Cerebellar cortex (tissue), 1 donor: Measurements from ENCODE around the gene XAGE3.
"Not testable (repeated sequence)": the region's sequence is repeated elsewhere in the genome, so short reads cannot be mapped to it uniquely, and the experiment has no call there.

Source experiments
- DNase-seq: peaks from one replicate; pipeline ENCODE4 v3.0.0-alpha.2; 2015; ENCODE audit warnings: low spot score

The XAGE3 gene, protein sequence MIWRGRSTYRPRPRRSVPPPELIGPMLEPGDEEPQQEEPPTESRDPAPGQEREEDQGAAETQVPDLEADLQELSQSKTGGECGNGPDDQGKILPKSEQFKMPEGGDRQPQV

DNA sequence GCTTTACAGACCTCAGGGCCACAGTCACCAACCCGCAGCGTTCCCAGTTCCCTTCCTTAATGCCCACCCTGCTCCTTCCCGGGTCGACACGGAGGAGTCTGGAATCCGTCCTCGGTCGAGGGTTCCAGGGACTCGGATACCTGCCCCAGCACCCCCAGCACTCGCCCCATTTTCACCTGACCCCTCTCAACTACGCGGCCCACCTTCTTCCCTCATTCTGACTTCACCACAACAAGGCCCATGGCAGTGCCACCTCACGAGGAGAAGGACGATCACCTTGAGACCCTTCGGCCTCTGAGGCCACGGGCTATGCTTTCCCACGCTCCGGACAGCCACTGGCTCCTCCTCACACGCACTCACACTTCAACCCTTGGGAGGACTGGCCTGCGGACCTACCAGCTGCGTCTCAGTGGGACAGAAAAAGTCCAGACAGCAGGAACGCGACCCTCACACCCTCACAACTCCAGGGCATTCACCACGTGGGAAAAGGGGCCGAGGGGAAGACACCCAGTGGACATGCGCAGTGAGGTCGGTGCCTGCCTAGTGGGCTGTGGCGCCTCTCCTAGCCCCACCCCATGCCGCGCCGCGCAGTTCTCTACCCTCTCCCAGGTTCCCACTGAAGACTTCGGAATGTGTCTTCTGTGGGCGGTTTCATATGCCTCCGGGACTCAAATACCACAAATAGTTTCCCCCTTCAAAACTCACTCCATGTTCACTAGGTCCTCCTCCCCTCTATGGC is at the start of gene XAGE3:
XAGE3 (minus strand) TSS at position 474 of the 739 bp plus-strand sequence. CDS start 950 bp downstream, outside the sequence.
- no peak for DNase-seq

DNA sequence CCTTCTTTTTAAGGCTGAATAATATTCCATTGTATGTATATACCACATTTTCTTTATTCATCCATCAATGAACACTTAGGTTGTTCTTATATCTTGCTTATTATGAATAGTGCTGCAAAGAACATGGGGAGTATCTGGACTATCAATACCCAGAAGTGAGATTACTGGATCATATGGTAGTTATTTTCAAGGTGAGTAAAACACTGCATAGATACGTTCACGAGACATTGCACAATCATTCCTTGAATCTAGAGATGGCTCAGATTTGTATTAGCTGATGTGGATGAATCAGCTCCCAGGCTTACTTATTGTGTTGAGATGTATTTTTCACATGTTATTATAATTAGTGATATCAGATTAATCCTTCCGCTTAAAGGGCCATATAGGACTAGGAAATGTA is 46.8 kb upstream of the XAGE3 start:
- not testable (repeated sequence) for DNase-seq

DNA sequence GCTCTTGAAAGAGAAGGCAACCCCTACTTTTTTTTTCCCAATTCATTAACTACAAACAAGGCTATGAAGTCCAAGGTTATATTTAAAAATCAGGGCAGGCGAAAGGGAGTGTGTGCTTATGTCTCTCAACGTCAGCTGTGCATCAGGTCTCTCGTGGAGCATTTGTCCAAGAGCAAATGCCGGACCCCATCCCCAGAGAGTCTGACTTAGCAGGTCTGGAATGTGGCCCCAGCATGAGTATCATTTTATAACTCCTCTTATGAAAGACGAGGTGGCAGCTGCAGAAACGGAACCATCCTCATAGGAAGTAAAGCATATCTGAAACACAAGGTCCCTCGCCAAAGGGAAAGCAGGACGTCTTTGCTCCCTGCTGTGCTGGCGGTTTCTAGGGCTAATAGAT is 45.8 kb upstream of the XAGE3 start:
- not testable (repeated sequence) for DNase-seq

DNA sequence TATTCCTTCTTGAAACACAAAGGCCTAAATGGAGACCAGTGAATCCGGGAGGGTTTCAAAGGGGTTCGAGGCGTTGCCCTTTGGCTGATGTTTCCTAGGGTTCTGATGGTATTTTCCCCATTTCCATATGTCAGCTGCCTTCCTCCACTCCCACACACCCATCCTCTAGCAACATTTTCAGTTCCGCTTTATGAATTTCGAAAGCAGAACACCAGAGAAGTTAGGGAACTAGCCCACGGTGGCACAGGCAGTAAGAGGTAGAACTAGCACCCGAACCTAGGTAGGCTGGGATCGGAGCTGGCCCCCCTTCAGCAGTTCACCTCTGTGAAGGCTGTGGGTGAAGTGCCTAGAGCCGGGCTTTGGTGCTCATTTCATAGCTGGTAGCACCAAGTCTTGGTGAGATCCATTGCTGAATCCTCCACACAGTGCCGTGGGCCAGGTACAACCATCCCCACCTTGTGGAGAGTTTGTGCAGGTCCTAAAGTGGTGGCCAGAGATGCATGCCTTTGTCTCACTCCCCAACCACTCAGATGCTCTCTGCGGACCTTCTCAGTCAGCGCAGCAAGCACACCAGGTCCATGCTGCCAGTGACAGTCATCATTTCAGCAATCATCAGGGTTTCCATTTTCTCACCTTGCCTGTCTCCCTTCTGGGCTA is 41.6 kb upstream of the XAGE3 start:
- not testable (repeated sequence) for DNase-seq

DNA sequence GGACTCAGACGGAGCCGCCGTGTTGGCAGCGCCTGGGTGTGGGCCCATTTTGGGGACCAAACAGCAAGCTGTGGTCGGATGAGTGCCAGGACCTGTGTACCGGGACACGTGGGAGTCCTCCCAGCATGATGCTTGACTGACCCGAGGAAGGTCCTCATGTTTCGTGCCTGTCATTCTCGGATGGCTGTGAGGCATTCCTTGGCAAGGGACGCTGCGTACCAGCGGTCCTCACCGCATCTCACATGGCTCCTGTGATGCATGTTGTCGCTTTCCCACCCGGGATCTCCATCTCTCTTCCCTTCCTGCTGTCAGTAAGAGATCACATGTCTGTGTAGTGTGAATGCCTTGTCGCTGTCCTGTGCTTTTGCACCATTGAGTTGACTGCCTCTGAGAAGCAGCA is 40.0 kb upstream of the XAGE3 start:
- not testable (repeated sequence) for DNase-seq

DNA sequence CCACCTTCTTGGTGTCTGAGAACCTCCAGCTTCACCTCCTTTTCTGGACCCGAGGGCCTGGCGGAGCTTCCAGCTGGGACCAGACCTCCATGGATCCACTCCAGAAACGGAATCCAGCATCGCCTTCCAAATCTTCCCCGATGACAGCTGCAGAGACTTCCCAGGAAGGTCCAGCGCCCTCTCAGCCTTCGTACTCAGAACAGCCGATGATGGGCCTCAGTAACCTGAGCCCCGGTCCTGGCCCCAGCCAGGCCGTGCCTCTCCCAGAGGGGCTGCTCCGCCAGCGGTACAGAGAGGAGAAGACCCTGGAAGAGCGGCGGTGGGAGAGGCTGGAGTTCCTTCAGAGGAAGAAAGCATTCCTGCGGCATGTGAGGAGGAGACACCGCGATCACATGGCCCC is 39.3 kb upstream of the XAGE3 start:
- DNase-seq = not testable (repeated sequence)

DNA sequence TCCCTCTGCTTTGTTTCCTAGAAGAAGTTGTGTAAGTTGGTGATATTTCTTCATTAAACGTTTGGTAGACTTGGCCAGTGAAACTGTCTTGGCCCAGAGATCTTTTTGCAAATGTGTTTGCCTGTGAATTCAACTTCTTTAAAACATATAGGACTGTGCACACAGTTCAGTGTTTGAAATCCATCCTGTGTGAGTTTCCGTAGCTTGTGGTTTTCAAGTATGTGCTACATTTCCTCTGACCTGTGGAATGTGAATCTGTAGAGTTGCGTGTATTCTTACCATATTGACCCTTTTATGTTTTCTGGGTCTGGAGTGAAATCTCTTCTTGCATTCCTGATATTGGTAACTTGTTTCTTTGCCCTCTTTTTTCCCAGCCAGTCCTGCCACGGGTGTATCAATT is 38.2 kb upstream of the XAGE3 start:
- DNase-seq = not testable (repeated sequence)

DNA sequence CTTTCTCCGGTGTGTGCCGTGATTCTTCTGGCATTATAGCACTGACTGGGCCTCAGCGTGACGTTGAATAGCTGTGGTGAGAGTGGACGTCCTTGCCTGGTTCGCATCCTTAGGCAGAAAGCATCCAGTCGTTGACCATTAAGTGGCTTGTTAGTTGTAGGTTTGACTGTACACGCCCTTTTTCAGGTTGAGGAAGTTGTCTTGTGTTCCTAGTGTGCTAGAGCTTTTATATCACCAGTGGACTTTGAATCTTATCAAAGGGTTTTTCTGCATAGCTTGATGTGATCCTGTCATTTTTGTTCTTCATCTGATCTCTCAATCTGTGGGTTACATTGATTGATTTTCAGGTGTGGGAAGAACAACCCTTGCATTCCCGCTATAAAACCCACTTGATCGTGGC is 37.6 kb upstream of the XAGE3 start:
- DNase-seq = not testable (repeated sequence)

DNA sequence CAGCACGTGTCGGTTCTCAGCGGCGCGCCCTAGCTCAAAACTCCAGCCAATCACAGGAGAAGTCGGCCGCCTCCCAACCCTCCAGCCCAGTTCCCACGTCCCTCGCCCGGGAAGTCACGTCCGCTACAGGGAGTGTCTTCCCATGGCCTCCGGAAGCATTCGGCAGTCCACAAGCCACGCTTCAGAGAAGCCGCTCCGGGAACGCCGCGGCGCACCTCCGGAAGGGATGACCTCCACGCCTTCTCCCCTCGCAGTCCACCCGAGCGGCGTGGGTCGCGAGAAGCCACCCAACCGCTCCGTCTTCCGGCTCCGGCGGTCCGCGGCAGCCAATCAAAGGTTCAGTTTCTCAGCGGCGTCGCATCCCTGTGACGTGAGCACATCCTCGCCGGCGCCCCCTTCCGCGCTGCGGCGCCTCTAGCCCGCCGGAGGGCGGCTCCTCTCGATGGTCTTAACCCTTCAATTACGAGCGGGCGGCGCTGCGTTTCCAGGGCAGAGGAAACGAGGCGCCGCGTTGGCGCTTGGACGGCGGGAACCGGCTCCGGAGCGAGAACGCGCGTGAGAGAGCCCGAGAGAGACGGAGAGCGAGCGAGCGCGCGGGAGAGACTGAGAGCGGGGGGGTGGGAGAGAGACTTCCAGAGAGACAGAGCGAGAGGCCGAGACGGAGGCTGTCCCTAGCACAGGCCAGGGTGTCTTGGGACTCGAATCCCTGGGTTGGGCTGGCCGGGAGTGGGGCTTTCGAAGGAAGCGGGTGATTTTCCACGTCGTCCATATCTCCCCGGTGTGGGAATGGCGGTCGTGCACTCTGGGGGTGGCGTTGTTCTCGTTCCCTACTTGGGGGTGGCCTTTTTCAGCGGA is 29.2 kb upstream of the XAGE3 start, which contains the start of gene FAM156B:
FAM156B (plus strand) TSS at position 476 of the 855 bp plus-strand sequence. CDS start 9,896 bp downstream, outside the sequence.
- not testable (repeated sequence) for DNase-seq

DNA sequence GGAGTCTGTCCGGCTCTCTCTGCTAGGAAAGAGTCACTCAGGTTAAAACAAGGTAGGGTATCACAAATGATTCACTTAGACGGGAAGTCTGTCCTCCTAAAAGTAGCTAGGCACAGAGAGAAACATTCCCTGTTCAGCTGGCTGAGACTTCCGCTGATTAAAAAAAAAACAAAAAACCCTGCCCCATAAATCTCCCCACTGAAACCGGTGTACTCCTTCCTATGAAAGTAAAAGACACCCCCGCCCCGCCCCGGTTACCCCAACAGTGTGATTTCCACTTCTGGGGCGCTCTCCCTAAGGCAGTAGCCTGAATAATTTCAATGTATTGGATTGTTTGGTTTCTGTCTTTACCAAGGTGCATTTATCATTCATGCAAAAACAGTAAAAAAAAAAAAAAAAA is 28.6 kb upstream of the XAGE3 start:
- not testable (repeated sequence) for DNase-seq

DNA sequence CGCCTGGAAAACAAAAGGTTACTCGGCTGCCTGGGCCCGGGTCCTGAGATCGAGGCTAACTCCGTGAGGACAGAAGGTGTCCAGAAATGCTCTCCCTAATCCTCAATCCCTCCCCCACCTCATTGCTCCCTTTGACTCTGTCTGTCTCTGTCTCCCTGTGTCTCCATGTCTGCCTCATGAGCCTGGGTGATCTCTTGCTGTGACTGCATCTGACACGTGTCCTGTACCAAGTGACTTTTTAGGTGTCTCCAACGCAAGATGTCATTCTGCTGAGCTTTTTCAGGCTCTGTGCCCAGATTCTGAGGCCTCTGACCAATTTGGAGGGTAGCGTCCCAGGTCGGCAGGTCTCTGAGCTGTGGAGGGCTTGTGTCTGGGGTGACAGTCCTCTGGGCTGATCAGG is 20.2 kb upstream of the XAGE3 start:
- DNase-seq = not testable (repeated sequence)

DNA sequence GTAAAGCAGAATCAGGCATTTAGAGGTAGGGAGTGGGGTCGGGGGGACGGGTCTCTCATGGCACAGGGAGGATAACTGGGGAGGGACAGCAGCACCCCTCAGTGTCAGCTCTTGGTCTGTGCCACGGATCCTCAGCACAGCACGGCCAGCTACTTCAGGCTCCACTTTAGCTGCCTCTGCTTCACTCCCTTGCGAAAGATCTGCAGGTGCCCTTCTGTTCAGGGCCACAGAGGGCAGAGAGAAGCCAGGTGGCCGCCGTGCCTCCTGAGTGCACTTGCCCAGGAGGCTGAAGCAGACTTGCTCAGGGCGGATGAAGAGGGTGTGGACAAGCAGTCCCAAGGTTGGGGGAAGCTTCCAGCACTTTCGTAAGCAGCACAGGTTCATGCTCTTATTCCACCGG is 19.6 kb upstream of the XAGE3 start:
- DNase-seq = not testable (repeated sequence)

DNA sequence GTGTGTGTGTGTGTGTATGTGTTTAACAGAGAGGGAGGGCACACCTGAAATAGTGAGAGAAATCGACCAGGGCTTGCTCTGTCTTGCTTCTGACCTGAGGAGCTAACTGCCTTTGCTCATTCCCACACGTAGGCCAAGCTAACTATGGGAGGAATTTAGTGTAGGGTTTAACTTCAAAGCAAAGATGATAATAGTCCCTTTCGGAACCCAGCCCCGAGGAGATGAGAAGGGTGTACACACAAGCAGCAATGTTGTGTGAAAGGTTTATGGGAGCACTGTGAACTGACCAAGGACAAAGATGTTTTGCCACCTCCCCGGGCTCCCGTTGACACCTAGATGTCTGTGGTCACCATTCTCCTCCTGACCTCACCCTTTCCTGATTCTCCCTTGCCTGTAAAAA is 8.5 kb upstream of the XAGE3 start:
- DNase-seq = not testable (repeated sequence)

DNA sequence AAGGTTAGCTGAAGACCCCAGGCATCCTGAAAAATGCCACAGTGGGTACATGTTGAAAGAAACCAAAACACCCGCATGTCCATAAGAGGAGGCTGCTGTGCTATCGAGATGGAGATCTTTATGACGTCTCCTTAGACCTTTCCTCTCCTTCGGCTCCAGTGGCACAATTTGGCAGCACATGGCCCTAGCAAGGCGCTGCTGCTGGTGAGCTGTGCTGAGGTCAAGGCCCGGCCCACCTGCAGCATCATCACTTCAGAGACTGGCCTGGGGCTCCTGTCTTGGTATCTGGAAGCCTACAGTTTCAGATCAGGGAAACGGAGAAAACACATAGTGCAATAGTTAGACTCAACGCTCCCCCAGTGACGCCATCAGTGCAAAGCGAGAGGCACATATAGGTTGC is 7.6 kb upstream of the XAGE3 start:
- DNase-seq = not testable (repeated sequence)

DNA sequence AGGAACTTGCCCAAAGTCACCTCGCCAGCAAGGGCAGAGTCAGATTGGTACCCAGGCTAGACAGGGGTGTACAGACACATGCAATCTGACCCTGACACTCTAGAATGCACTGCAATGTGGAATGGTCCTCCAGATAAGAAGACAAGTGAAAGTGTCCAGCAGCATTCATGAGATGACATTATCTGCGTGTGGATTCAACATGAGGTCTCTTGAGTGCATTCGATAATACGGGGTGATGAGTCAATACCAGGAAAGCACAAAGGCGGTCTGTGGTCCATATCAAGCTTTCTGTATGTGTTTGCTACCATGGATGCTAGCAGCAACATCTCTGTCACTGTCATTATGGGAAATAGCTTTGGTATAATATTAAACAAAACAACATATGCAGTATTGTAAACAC is 6.8 kb upstream of the XAGE3 start:
- DNase-seq = no peak

DNA sequence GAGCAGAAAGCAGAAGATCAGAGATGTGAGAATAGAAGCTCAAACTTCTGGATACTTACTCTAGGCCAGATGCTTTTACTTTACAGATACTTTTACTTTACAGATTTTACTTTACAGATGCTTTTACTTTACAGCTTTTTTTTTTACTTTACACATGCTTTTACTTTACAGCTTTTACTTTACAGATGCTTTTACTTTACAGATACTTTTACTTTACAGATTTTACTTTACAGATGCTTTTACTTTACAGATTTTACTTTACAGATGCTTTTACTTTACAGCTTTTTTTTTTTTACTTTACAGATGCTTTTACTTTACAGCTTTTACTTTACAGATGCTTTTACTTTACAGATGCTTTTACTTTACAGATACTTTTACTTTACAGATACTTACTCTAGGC is 5.9 kb upstream of the XAGE3 start:
- not testable (repeated sequence) for DNase-seq

DNA sequence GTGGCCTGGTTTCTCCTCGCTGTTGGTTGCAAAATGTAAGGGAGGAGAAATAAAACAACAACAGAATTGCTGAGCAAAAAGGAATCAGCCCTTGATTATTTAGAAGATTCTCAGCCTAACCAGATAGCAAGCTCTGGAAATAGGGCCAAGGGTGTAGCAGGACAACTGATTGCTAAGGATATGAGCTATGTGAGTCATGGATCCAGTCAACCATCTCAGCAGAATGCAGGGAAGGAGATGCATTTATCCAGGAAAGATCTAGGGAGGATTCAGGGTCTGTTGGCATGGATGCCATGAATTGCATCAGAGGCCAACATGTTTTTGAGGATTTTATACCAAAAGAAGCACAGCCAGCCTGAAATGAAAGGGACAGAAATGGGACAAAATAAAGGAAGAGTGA is 2.2 kb upstream of the XAGE3 start:
- DNase-seq = no peak

DNA sequence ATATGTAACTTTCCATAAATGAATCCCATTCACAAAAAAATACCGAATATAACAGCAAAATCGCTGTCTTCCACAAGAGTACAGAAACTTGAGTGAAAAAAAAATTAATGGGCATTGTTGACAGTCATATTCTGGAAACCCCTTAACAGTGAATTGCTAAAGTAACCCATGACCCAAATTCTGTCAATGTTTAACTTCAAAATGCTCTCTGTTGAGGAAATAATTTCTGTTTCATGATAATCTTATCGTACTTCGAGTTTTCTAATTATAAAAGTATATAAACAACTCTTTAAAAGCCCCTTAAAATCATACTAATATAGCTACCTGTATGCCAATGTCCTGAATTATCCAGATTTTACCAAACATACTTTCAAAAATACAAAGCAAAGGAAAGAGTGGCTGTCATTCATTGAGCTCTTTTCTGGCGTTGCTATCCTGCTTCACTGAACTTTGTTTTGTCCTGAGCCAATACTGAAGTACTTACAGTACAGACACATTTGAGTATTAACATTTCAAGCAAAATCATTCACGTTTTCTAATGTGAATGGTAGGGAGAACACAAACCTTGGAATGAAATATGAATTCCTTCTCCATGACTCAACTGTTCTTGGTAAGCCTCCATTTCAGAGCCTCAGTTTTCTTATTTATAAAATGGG is 2.4 kb downstream of the XAGE3 start:
- DNase-seq = no peak

DNA sequence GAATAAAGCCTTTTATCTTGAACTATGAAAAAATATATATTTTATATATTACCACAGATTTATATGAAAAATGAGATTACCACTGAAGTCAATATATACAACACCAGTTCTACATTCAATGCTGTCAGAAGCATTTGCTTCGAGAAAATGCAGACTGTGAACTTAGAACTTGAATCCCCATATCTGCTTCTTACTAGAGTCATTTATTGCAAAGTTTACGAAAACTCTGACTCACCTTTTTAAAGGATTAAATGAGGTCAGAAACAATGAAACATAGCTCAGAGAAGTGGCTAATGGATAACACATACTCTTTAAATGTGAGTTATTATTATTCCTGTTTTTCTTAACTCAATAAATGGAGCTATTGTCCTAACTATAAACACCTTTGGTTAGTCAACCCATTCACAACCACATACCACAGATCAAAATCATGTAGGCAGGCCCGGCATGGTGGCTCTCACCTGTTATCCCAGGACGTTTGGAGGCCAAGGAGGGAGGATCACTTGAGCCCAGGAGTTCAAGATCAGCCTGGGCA is 10.8 kb downstream of the XAGE3 start:
- DNase-seq = not testable (repeated sequence)

DNA sequence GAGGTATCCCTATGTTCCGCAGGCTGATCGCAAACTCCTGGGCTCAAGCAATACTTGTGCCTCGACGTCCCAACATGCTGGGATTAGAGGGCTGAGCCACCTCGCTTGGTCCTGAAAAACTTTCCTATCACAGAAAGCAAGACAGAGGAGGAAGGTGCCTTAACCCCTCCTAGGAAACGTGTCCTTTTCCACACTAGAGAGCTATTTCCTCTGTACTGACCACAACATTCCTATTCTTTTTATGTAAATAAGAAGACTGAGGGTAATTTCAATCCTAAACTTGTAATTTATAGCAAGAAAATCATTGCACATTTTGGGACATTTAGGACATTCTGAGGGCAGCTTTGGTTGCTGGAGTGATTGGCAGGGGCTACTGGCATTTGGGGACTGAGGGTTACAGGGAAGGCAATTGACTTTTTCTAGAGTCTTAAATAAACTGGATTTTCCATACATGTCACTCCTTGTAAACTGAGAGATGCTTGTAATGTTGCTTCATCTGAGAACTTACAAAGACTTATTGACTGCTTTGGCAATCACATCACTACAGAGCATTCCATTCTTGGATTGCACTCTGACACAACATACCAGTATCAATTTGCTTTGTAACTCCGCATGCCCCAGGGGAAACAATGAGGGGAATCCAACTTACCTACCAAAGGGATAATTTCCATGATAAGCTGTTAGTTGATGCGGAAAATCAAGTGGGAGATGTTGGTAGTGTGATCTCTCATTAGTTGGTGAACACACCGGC is 15.6 kb downstream of the XAGE3 start:
- DNase-seq = no peak

DNA sequence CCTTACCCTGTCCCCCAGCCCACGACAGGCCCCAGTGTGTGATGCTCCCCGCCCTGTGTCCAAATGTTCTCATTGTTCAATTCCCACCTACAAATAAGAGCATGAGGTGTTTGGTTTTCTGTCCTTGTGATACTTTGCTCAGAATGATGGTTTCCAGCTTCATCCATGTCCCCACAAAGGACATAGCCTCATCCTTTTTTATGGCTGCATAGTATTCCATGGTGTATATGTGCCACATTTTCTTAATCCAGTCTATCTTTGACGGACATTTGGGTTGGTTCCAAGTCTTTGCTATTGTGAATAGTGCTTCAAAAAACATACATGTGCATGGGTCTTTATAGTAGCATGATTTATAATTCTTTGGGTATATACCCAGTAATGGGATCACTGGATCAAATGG is 24.3 kb downstream of the XAGE3 start:
- DNase-seq = not testable (repeated sequence)
